ENCODE data around the gene TM6SF1.

DNA sequence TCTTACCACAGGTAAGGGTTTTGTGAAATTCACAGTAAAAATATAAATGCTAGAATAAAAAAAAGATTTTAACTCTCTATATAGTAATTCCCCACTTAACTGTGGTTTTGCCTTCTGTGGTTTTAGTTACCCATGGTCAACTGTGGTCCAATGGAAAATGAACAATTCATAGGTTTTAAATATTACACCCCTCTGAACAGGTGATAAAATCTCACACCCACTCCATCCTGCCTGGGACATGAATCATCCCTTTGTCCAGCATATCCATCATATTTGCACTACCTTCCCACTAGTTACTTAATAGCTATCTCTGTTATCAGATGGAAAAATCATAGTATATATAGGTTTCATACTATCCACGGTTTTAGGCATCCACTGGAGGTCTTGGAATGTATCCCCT, 50.9 kb downstream of the TM6SF1 start:
- TF ChIP-seq, protein P1, sequence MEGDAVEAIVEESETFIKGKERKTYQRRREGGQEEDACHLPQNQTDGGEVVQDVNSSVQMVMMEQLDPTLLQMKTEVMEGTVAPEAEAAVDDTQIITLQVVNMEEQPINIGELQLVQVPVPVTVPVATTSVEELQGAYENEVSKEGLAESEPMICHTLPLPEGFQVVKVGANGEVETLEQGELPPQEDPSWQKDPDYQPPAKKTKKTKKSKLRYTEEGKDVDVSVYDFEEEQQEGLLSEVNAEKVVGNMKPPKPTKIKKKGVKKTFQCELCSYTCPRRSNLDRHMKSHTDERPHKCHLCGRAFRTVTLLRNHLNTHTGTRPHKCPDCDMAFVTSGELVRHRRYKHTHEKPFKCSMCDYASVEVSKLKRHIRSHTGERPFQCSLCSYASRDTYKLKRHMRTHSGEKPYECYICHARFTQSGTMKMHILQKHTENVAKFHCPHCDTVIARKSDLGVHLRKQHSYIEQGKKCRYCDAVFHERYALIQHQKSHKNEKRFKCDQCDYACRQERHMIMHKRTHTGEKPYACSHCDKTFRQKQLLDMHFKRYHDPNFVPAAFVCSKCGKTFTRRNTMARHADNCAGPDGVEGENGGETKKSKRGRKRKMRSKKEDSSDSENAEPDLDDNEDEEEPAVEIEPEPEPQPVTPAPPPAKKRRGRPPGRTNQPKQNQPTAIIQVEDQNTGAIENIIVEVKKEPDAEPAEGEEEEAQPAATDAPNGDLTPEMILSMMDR (conservative IDR thresholded peaks at IDR 0.05; ENCODE audit: low read depth, low read length), result no peak
- no peak for TF ChIP-seq POLR2A (IDR thresholded peaks at IDR 0.05; ENCODE audit: low read depth, low read length)
